IMR-90 (cell line): ENCODE results near the gene TMPRSS3.

Experiments used
- MAZ ChIP-seq: IDR thresholded peaks from 2 replicates; pipeline ENCODE4 v1.6.1; 2012; ENCODE audit warnings: low read depth, mild to moderate bottlenecking, low read length, improper control_type of control experiment, moderate library complexity, borderline replicate concordance
- POLR2A ChIP-seq: IDR thresholded peaks from 2 replicates; pipeline ENCODE4 v1.6.1; 2012; ENCODE audit warnings: mild to moderate bottlenecking, low read depth, low read length
- RAD21 ChIP-seq: IDR thresholded peaks from 2 replicates; pipeline ENCODE4 v1.6.1; 2012; ENCODE audit warnings: low read length, improper control_type of control experiment
- RFX5 ChIP-seq: IDR thresholded peaks from 2 replicates; pipeline ENCODE4 v1.8.0; 2012; ENCODE audit warnings: low read depth, mild to moderate bottlenecking, low read length, moderate library complexity
- SMC3 ChIP-seq: fragments of 150-350 bp; IDR thresholded peaks from 2 replicates; pipeline ENCODE4 v1.6.1; 2016; ENCODE audit warnings: low read depth, mild to moderate bottlenecking, antibody characterized with exemption, low read length, moderate library complexity
- TF ChIP-seq, protein P1 (sequence below): conservative IDR thresholded peaks from 2 replicates; pipeline ENCODE4 v1.5.1; 2012; ENCODE audit warnings: mild to moderate bottlenecking, low read depth, low read length, improper control_type of control experiment

- TF ChIP-seq, protein P1, sequence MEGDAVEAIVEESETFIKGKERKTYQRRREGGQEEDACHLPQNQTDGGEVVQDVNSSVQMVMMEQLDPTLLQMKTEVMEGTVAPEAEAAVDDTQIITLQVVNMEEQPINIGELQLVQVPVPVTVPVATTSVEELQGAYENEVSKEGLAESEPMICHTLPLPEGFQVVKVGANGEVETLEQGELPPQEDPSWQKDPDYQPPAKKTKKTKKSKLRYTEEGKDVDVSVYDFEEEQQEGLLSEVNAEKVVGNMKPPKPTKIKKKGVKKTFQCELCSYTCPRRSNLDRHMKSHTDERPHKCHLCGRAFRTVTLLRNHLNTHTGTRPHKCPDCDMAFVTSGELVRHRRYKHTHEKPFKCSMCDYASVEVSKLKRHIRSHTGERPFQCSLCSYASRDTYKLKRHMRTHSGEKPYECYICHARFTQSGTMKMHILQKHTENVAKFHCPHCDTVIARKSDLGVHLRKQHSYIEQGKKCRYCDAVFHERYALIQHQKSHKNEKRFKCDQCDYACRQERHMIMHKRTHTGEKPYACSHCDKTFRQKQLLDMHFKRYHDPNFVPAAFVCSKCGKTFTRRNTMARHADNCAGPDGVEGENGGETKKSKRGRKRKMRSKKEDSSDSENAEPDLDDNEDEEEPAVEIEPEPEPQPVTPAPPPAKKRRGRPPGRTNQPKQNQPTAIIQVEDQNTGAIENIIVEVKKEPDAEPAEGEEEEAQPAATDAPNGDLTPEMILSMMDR, result no peak
- no peak for TF ChIP-seq MAZ
- TF ChIP-seq POLR2A, result no peak
- TF ChIP-seq SMC3, result no peak
- TF ChIP-seq RAD21, result no peak
- TF ChIP-seq RFX5, result no peak
Observed at GRCh38 chr21:42407476-42407875, 11.6 kb upstream of the TMPRSS3 start.
